Prostate gland (tissue), 2 donors: ENCODE measurements around the gene HDAC4.

Experiments
- CTCF ChIP-seq, 4 experiments: fragments of 200-600 bp in 2 of 4; fragments of 450-650 bp in 2 of 4; sonication (generic) in 2 of 4; IDR thresholded peaks; 1 replicate in 3 of 4; 2 replicates in 1 of 4; pipeline ENCODE4 v1.5.1; 2016 to 2019; ENCODE audit warnings: antibody characterized with exemption in 4 of 4, mild to moderate bottlenecking in 2 of 4, moderate library complexity in 2 of 4
- POLR2A ChIP-seq: fragments of 450-650 bp; IDR thresholded peaks from one replicate; pipeline ENCODE4 v1.6.1; 2016; ENCODE audit warnings: antibody characterized with exemption, mild to moderate bottlenecking
- POLR2AphosphoS5 ChIP-seq: sonication (generic); formaldehyde crosslinking; IDR thresholded peaks from one replicate; pipeline ENCODE4 v1.6.1; 2017; ENCODE audit warnings: antibody characterized with exemption

- TF ChIP-seq POLR2A = no peak
- no peak for TF ChIP-seq CTCF (IDR thresholded peaks at IDR 0.05)
- TF ChIP-seq POLR2AphosphoS5 = no peak
Measured at GRCh38 chr2:239029958-239030357, 370.9 kb downstream of the HDAC4 start.
